T-helper 1 cell treated with Interleukin-12 subunit alpha and Interleukin-12 subunit beta and Interleukin-4 antibody, amounts not matched to agents 30 ng/mL and 1 ng/mL, for 36 hours (primary cell): ENCODE results near the gene PTPRN2. TPM values are rescaled to one million over a fixed set of nuclear protein-coding genes. Genes with fewer than 3 reads are reported as not detected.
"Not testable (repeated sequence)": the region's sequence is repeated elsewhere in the genome, so short reads cannot be mapped to it uniquely, and the experiment has no call there.

Experiments used
- intact Hi-C: fragments of 100-400 bp; cut with micrococcal nuclease; formaldehyde crosslinking; loops from one replicate; pipeline ENCODE4 v1.15.1; 2024
- total RNA-seq: library from RNA; stranded (reverse); gene quantifications from 2 replicates; pipeline ENCODE4 v1.2.3, GENCODE V29; 2022

PTPRN2 gene
- total RNA-seq, 1 donor from 2014 or later, result 2.9 TPM

DNA sequence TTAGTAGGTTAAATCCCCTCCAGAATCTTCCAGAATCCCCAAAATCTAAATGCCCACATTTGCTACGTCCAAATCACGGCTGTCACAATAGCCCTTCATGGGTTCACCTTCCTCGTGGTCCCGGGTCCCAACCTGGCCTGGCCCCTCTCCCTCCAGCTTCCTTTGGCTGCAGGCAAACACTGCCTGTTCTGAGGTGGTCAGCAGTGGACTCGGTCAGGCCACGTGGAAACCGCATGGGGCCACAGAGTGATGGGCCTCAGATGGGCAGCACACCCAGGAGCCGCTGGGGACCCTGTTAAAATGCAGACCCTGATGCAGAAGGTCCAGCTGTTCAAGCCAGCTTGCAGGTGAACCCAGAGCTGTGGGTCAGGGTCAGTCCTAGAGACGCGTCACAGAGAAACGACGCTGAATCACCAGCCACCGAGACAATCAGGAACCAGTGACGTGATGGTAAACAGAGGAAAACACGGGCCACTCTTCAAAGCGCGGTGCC lies 662.2 kb downstream of the PTPRN2 start:
- intact Hi-C loops, result no loop called here

DNA sequence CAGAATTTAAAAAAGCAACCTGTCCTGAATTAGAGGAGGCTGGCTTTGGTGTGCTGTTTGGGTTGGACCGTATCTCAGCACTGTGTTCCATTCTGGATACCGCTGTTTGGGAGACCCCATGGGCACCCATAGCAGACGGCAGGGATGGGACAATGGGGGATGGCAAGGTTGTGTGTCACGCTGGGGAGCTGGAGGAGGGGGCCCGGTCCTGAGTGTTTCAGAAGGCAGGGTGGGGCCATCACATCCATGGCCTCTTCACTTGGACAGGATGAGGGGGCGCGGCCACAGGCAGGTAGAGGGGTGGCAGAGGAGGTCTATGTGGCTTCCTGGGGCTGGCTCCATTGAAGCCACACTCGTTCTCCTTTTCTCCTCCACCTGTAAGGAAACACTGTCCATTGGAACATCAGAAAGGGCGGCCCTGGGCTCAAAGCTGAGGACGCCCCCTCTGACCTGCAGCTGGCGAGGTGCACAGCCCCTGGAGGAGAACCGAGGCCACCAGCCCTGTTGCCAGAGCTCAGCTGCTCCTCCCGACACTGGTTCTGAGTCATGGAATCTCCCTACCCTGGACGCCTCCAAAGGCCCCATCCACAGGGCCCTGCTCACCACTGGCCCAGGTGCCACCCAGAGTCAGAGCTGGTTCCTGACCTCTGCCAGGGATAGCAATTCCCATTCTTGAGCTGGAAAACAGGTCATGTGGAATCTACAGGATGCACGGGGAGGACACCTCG lies 663.6 kb downstream of the PTPRN2 start:
- intact Hi-C loops, result no loop called here

DNA sequence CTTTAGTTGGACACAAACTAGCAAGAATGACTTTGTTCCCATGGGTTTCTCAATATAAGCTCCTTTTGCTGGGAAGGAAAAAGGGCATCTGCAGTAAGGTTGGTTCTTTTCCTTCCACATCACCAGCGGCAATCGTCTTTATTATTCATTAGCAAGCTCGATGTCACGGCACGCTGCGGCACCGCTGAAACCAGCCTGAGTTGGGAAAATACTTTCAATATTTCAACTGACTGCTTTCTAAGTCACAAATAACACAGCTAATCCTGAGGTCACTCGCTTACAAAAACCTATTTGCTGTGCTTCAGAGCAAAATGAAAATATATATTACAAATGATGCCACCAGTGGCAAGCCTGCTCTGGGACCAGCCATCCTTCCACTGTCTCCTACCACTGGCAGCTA lies 665.0 kb downstream of the PTPRN2 start:
- intact Hi-C loops, result no loop called here

DNA sequence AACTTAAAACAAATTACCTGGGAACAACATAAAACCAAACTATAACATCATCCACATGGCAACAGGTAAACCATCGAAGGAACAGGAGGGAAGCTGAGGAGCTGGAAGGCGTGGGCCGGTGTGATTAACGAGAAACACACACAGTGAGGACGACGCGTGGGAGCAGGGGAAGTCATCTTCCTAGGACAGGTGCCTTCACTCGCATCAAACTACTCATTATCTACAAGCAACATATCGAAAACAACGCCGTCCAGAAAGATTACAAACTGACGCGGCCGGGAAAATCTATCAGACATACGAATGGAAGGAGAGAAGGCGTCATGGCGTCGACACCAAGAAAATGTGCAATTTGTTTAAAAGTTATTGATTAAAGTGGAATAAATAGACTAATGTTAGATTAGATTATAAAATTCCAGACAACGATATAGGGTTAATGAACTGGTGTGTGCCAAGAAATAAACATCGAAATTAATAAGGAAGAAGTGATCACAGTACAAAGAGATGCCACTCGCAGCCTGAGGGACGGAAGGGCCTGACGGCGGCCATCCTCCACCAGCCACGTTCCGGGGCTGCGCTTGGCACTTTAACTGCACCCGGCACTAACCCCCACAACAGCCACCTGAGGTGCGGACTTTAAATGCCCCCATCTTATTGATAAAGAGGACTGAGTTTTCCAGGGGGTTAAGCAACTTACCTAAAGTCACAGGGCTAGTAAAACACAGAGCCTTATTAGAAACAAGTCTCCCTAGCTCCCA lies 669.1 kb downstream of the PTPRN2 start:
- intact Hi-C loops, result no loop called here

DNA sequence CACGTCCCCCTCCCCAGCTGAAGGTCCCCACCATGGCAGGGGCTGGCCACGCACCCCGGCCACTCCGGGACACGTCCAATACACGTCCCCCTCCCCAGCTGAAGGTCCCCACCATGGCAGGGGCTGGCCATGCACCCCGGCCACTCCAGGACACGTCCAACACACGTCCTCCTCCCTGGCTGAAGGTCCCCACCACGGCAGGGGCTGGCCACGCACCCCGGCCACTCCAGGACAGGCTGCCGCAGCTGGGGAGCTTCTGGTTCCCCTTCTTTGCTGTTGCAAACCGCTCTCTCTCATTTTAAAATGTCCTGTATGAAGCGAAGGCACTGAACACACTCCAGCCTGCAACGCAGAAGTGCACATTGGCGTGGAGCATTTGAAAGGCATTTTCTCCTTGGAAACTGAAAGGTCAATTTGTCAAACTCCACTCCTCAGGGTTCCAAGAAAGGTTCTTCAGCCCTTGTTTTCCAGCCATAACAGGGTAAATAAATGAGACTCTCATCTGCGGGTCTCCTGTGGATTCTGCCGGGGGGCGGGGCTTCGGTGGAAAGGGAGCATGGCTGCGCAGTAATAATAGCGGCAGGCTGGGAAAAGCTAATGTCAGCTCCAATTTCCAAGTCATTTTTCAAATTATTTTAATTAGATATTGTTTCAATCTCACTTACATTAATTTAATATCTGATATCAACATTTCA lies 670.5 kb downstream of the PTPRN2 start:
- intact Hi-C loops, result no loop called here

DNA sequence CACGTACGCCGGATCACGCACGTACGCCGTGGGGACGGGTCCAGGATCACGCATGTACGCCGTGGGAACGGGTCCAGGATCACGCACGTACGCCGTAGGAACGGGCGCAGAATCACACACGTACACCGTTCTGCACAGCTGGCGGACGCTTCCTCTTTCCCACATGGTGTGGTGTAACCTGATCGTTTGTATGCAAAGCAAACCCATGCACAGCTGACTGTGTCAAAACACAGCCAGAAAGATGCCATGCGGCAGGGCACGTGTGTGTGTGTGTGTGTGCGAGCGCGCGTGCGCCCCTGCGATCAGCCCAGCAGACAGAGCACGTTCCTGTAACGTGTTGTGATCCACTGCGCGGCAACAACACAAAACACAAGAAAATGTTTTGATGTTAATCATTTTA lies 677.2 kb downstream of the PTPRN2 start:
- intact Hi-C loops, result no loop called here

DNA sequence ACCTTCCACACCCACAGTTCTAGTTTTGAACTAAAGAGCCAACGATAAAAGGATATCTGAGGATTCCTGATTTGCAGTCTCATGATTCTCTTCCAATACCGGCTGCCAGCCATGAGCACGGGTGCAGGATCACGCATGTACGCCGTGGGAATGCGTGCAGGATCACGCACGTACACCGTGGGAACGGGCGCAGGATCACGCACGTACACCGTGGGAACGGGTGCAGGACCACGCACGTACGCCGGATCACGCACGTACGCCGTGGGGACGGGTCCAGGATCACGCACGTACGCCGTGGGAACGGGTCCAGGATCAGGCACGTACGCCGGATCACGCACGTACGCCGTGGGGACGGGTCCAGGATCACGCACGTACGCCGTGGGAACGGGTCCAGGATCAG lies 677.6 kb downstream of the PTPRN2 start:
- intact Hi-C loops, result not testable (repeated sequence)

DNA sequence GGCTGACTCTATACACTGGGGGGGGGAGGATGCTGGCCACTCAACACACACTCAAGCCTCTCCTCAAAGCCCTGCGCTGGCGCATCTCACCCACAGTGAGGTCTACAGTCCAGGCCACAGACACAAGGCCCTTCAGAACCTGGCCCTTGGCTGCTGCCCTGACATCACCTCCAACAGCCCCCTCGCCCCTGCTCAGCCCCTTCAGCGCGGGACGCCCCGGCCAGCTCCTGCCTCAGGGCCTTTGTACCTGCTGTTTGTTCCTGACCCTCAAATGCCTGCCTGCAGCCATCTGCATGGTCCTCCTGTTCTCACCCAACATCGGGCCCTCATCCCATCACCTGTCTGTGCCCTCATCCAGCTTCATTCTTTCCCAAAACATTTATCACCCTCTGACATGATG lies 678.3 kb downstream of the PTPRN2 start:
- intact Hi-C loops, result no loop called here

DNA sequence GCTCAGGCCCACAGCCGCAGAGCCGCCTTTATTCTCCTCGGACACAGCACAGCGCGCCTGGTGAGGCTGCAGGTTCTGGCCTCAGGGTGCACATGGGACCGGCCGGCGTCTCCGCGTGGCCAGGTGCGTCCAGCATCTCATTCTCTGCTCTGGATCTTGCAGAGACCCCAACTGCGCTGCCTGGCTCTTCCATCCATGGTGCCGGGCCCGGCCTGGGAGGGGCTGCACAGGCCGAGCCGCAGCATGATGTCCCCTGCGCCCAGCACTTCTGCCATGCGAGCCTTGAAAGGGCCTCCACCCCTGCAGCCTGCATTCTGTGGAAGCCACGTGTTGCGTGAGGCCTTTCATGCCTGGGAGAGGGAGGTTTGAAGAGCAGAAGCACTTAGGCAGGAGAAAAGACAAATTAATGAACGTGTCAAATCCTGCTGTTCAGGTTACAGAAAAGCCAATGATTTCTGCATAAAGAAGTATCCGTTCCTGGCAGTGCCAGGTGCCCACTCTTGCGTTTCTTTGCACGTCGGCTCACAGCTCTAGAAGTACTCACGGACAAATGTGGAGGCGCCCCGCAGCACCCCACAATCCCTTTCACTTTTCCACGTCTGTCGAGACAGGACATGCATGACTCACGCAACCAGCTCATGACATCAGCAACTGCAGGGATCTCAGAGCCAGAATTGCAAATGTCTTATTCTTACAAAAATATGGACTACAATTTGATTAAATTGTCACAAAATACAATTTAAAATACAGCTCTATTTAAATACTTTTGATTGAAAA lies 679.4 kb downstream of the PTPRN2 start:
- intact Hi-C loops, result no loop called here

DNA sequence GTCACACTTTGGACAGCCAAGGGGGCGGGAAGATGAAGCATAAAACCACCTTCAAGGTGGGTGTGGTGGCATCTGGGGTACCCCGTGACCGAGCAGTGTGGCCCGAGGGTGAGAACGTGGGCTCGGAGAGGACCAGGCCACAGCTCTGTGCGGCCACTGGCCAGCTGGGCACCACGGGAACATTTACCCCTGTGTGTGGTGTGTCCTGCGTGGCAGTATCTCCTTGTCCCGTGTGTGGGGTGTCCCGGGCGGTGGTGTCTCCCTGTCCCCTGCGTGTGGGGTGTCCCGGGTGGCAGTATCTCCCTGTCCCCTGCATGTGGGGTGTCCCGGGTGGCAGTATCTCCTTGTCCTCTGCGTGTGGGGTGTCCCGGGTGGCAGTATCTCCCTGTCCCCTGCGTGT lies 680.5 kb downstream of the PTPRN2 start:
- intact Hi-C loops, result no loop called here

DNA sequence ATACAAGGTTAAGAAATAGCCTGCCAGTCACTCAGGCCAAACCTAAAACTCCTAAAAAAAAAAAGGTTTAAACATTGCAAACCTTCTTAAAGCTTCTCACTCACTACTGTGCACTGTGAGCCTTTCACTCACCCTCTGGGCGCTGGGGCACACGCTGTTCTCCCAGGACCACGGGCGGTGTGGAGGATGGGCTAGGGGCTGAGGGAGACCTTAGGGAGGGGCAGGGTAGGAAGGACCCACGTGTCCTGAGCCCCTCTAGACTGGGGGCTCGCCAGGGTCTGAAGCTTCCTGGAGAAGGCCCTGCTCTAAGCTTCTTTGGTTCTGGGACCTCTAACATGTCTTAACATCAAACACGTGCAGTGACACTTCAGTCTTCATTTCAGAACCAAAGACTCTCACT lies 681.0 kb downstream of the PTPRN2 start:
- intact Hi-C loops, result no loop called here

DNA sequence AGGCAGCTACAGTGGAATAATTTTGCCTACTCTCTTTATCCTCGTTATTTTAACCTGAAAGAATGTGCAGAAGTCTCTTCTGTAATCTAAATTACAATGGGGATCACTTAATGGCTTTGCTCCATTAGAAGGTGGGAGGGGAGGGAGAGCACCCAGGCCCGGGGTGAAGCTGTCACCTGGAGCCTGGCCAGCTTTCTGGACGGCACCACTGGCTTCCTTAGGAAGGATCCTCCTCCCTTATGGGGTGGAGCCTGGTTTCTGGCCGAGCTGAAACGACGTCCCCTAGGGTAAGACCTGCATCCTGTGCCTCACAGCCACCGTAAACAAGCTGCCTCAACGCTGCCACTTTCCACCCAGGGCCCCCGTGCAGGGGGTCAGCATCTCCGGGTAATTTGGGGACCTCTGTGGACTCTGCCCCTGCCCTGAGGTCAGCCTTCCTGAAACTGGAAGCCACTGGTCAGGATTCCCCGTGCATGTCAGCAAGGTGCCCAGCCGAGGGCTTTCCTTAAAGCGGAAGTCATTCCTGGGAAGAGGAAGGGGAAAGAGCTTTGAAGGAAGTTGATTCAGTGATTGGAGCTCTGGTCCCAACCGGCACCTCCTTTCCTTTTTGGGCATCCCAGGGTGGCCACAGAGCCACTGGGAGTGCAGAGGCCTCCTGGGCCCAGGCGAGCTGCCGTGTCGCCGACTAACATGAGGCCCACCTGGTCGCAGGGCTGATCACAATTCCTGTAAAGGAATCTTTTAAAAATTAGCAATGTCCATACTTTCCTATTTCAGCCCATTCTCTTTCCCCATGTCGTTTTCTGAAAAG lies 681.8 kb downstream of the PTPRN2 start:
- intact Hi-C loops, result no loop called here

DNA sequence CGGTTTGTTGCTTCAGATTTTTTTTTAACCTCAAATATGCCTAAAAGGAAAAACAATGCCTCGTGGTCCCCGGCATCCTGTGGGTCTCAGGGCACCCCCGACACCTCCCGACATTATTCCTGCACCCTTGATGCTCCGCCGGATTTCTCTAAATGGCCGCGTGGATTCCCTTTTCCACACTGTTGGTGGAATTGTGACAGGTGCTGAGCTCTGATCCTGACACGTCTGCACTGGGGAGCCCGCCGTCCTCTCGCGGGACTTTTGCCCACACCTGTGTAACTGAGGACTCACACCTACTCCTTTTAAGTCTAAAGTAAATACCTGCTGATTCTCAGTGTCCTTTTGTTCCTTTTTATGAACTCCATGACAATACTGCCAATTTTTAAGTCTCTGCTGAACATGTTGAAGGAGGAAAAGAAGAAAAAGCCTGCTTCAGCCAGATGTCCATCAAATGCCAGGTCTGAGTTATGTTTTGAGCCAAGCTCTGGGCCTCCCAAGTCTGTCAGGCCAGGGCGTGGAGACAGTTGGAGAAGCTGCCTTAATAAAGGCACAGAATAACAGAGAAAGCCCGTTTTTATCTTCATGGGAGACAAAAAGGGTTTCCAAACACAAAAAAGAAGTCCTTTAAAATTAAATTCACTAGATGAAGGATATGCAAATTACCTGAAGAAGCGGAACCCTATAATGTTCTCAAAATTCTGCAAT lies 682.6 kb downstream of the PTPRN2 start:
- intact Hi-C loops, result no loop called here

DNA sequence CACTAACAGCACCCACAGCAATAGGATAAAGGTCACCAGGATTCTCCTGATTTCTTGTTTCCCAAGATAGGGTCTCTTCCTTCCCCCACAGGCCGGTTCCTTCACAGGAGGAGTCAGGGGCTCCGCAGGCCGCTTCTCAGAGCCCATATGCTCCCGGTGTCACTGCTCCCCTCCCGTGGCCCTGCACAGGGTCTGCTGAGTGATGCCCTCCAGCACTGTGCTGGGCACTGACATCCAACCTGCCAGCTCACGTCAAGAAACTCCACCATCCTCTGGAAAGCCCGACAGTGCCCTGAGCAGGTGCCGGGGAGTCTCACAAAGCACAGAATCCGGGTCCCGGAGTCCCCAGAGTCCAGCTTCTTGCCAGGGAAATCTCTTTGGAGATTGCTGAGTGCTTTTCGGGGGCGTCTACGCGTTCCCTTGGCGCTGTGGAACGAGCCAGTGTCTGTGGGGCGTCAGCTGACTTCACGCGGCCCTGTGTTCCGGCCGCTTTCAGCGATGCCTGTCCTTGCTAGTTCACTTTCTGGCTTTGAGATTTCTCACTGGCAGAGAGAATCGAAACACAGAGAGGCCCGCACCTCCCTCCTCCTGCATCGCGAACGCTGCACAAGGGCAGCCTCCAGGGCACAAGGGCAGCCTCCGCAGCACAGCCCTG lies 683.3 kb downstream of the PTPRN2 start:
- intact Hi-C loops, result no loop called here

DNA sequence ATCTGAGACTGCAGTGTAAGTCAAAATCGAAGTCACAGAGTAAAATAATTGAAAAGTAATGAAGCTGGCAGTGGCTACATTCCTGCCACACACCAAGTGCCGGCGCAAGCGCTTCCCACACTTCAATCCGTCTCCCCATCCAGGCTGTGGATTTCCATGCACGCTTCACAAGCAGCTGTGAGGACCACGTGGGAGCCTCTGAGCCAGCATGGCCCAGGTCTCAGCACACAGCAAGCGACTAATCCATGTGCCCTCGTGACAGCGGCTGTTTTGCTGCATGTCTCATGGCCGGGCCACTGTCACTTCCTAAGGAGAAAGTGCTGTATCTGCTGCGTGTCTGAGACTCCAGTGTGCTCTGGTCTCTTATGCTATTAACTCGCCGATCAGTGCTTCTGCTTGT lies 683.9 kb downstream of the PTPRN2 start:
- intact Hi-C loops, result no loop called here

DNA sequence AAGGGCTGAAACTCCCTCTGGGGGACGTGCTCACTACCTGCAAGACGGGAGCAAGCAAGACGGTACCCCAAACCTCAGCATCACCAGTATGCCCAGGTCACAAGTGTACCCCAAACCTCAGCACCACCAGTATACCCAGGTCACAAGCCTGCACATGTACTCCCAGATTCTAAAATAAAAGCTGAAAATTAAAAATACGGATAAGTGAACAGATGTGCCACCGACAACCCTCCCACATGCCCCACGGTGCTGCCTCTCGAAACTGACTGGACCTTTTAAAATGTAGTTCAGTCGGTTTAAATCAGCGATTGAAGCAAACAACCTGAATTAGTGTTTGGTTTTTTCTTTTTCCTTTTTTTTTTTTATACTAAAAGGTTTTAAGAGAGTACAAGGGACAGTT lies 684.3 kb downstream of the PTPRN2 start:
- intact Hi-C loops, result no loop called here

DNA sequence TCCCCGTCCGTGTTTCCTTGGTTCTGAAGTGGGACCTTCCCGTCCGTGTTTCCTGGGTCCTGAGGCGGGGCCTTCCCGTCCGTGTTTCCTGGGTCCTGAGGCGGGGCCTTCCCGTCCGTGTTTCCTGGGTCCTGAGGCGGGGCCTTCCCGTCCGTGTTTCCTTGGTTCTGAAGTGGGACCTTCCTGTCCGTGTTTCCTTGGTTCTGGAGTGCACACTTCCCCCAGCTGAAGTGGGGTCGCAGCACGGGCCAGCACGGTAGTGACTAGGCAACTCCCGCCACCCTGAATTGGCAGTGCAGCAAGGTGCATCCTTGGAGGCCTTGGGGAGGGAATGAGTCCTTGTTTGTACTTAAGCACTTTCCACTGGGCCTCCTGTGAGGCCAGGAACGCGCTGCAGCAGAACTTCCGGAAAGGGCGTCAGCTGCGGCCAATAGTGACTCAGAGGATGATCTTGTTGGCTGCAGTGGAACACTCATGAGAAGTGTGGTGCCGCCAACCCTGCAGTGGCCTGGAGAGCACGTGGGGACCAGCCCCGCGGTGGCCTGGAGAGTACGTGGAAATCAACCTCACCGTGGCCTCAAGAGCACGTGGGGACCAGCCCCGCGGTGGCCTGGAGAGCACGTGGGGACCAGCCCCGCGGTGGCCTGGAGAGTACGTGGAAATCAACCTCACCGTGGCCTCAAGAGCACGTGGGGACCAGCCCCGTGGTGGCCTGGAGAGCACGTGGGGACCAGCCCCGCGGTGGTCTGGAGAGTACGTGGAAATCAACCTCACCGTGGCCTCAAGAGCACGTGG lies 685.6 kb downstream of the PTPRN2 start:
- intact Hi-C loops, result not testable (repeated sequence)

DNA sequence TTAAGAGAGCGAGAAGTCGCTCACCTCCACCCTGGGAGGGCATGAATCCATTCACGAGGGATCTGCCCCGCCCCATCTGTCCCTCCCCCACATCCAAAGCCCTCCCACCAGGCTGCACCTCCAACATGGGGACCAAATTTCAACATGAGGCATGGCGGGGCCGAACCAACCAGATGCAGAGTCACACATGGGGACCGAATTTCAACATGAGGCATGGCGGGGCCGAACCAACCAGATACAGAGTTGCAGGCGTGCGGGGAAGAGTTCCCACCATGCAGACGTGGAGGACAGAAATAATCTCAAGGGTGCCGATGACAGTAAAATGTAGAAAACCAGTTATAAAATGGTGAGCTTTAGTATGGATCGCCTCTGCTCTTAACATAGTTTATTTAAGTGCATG lies 686.5 kb downstream of the PTPRN2 start:
- intact Hi-C loops, result no loop called here

DNA sequence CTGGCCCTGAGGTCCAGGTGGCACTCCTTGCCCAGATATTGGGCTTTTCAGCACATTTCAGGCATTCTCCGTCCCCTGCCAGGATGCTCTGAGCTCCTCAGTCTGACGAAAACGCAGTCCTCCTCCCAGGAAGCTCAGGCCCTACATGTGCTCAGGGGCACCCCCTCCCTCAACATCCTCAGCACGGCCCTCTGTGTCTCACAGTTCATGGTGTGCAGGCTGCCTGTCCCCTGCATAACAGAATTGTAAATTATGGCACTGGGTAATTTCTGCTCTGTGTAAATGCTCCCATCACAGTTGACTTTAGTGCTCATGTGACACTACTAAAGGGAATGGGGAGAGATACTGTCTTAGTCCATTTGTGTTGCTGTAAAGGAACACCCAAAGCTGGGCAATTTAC lies 687.1 kb downstream of the PTPRN2 start:
- intact Hi-C loops, result no loop called here
